GM13977 (cell line): Measurements from ENCODE around the gene FBXL14.

Experiments
- DNase-seq: peaks from one replicate; pipeline ENCODE4 v3.0.0; 2012; ENCODE audit warnings: low spot score
- CTCF ChIP-seq: IDR thresholded peaks from 2 replicates; pipeline ENCODE4 v1.5.1; 2012; ENCODE audit warnings: mild to moderate bottlenecking, control low read depth; ENCODE audit not compliant: insufficient read depth; ENCODE audit errors: extremely low read depth, missing control alignments
- in situ Hi-C: fragments of 300-500 bp; cut with MboI; formaldehyde crosslinking; loops from one replicate; pipeline ENCODE4 v1.12.0; 2022; ENCODE audit warnings: low sequenced_read_pairs, low pct_unique_long_range_greater_than_20kb, mixed read lengths, inconsistent platforms; ENCODE audit not compliant: unreplicated experiment

Gene FBXL14

GRCh38 chr12:1620092-1620491, 25.7 kb upstream of the FBXL14 start:
- in situ Hi-C loops: no loop called here
- DNase-seq: no peak
- no peak for TF ChIP-seq CTCF

DNA sequence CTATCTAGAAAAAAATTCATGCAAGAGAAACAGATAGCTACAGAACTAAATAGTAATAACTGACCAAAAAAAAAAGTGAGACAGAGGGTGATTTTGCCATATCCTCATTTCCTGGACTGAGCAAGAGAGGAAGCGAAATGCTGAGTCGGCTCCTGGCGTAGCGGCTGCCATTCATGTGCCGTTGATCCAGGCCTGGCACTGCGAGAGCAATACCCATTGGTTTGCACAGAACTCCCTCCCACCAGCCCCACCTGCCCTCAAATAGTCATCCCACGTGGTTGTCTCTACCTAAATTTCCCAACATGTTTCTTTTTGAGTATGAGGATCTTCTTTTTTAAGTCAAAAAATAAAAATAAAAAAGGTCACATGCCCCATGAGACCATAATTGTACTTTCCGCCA, 25.2 kb upstream of the FBXL14 start:
- DNase-seq: peak; percentile 59
- TF ChIP-seq CTCF: no peak
- in situ Hi-C loops: no loop called here

- in situ Hi-C loops: no loop called here
- no peak for TF ChIP-seq CTCF
- DNase-seq: no peak
Measured at GRCh38 chr12:1619159-1619558, 24.8 kb upstream of the FBXL14 start.

GRCh38 chr12:1618489-1618888, 24.1 kb upstream of the FBXL14 start:
- DNase-seq: no peak
- in situ Hi-C loops: no loop called here
- TF ChIP-seq CTCF: no peak

DNA sequence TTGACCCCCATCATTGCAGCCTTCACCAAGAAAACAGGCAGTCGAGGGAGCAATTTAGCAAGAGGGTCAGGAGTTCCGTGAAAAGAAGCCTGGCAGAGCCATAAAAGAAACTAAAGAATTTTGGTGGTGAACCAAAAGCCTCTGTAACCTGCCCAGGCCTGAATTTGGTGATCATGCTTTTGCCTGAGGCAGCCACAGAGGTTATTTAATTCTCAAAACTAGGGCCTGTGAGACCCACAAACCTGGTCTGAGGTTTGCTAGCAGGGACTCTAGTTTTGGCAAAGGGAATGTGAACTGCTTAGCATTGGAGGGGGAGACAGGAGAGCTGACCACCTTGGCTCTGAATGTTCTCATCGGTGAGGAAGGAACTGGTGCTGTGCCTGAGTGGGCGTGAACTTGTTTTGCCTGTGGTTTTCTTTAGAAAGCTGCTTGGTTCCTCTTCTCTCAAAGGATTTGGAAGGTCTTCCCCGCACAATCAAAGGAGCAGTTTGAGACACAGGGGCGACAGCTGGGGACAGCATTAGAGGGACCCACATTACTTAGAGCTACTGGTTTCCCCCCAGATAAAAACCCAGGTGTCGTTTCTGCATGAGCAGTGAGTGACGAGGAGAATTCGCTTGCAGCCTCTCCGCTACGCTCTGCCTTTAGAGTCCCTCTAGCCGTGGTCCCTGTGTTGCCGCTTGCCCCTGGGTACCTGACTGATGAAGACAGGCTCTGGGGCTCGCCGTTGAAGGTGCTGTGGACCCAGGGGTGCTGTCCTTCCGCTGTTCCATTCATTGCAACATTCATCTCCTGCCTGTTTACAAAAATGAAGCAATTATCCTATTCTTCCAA, 22.1 kb upstream of the FBXL14 start:
- TF ChIP-seq CTCF: no peak
- in situ Hi-C loops: no loop called here
- no peak for DNase-seq

DNA sequence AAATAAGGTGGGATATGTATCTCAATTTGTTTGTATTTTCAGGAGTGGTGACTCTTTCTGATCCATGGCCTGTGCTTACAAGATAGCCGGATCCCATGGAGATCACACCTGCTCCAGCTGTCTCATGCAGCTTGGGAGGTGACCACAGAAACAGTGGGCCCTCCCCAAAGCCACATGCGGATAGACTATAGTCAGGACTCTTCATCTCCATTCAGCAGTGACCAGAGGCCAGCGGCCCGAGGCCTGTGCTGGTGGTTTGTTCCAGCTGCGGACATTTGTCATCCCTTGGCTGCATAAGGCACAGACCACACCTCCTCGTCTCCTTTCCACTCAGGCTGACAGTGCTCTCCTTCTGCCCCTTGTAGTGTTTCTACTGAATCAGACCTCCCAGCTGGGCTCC, 20.0 kb upstream of the FBXL14 start:
- in situ Hi-C loops: no loop called here
- TF ChIP-seq CTCF: no peak
- no peak for DNase-seq
